Measurements from ENCODE around the gene RARS2. TPM values are rescaled to one million over a fixed set of nuclear protein-coding genes. Genes with fewer than 3 reads are reported as not detected.

The RARS2 gene
- total and polyA plus RNA-seq, 2 donors from 2014 or later, result 23.4 to 31.7 TPM

GRCh38 chr6:87465051-87465450 lies 124.7 kb downstream of the RARS2 start:
- H3K4me1 ChIP-seq (ENCODE audit: control insufficient read depth in 2 of 3, insufficient read depth in 2 of 3, low read depth in 1 of 3, low read length in 3 of 3), result no peaks in the 10 kb centered on the region
- no peak for FAIRE-seq
- H3K9me3 ChIP-seq (ENCODE audit: control insufficient read depth in 2 of 3, insufficient read depth in 1 of 3, low read length in 3 of 3), result no peaks in the 10 kb centered on the region
- H3K9ac ChIP-seq (ENCODE audit: low read length in 3 of 3), result no peak overlapping the region
- intact Hi-C loops (cut with DNase I), result no loop called here
- no peak for DNase-seq
- H3K27me3 ChIP-seq (ENCODE audit: control insufficient read depth, insufficient read depth, low read length), result no peaks in the 10 kb centered on the region
- H3K36me3 ChIP-seq (ENCODE audit: control insufficient read depth in 2 of 3, insufficient read depth in 3 of 3, low read length in 3 of 3), result no peaks in the 10 kb centered on the region
- no peak overlapping the region for H3K27ac ChIP-seq (ENCODE audit: low read depth in 2 of 2, low read length in 2 of 2)
- TF ChIP-seq CTCF (IDR thresholded peaks at IDR 0.05; ENCODE audit: borderline replicate concordance, extremely low read depth, insufficient read depth), result no peak
- H3K4me3 ChIP-seq (ENCODE audit: low read length in 3 of 3), result no peak overlapping the region

Other genes starting within 250 kb of the RARS2 start
- gene C6orf163, start 245.2 kb downstream of the RARS2 start, total RNA-seq, result 4.2 TPM
- gene C6orf163, start 245.2 kb downstream of the RARS2 start, polyA plus RNA-seq (ENCODE audit: insufficient read depth, low read depth, low replicate concordance), result 1.3 TPM
- 2.5 TPM for gene CFAP206, start 182.0 kb downstream of the RARS2 start, total RNA-seq
- 2.6 TPM for gene CFAP206, start 182.0 kb downstream of the RARS2 start, polyA plus RNA-seq (ENCODE audit: insufficient read depth, low read depth, low replicate concordance)
- gene SLC35A1, start 117.0 kb downstream of the RARS2 start, total RNA-seq, result 20.4 TPM
- gene SLC35A1, start 117.0 kb downstream of the RARS2 start, polyA plus RNA-seq (ENCODE audit: insufficient read depth, low read depth, low replicate concordance), result 18.1 TPM
- gene ORC3, start 148 bp upstream of the RARS2 start, total RNA-seq, result 22.7 TPM
- gene ORC3, start 148 bp upstream of the RARS2 start, polyA plus RNA-seq (ENCODE audit: insufficient read depth, low read depth, low replicate concordance), result 16.4 TPM
- gene AKIRIN2, start 112.2 kb upstream of the RARS2 start, total RNA-seq, result 43.4 TPM
- gene AKIRIN2, start 112.2 kb upstream of the RARS2 start, polyA plus RNA-seq (ENCODE audit: insufficient read depth, low read depth, low replicate concordance), result 26.0 TPM

Measured in kidney (tissue), 14 donors.